ENCODE measurements around the gene ATP8A1. TPM values are rescaled to one million over a fixed set of nuclear protein-coding genes. Genes with fewer than 3 reads are reported as not detected.

The ATP8A1 gene
- total RNA-seq, 1 experiment from 2014 or later, result 0.06 TPM

DNA sequence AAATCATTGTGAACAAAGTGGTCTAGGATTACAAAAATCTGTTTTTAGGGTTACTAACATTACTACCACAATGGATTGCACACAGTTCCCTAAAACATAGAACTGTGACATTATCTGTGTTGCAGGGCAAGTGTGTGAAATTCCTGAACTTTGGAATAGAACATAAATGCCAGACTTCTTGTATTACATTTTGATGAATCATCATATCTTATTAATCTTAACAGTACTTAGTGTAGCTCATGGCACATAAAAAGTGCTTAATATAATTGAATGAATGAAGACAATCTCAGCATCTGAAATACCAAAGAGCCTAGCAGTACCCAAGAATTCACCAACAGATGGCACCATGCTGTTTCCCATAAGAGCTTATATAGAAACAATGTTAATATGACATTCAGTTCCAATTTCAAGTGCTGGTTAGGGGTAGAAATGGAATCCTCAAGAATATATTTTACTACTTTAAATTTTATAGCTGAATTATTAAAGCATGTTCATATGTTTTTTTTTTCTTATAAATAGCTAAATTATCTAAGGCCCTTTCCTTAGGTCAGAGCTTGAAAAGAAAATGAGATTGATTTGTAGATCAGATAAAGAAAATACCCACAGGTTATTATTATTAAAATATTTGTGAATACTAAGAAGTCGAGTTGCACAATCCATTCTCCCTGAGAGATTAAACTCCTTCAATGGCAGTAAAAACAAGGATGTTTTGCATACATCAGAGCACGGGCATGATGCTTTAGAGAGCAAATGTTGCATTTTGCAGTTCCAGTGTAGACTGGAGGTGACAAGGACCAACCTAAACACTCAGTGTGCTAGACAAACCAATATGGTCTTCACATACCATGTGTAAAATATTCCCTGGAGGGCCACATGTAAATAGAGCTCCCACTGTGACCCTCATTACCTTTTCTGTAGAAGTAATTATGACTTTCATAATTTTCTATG is 285.3 kb downstream of the ATP8A1 start:
- DNase-seq (ENCODE audit: low read depth), result no peak

DNA sequence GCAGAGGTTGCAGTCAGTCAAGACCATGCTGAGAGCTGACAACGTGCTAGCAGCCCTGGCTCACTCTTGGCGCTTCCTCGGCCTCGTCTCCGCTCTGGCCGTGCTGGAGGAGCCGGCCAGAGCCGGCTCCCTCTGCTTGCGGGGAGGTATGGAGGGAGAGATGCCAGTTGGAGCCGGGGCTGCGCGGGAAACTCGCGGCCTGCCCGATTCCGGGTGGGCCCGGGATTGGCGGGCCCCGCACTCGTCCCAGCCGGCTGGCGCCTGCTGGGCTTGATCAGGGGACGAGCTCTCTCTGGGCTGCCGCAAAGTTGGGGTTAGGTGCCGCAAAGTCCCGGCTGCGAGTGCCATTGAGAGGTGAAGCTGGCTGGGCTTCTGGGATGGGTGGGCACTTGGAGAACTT is 287.4 kb downstream of the ATP8A1 start:
- DNase-seq (ENCODE audit: low read depth), result no peak

DNA sequence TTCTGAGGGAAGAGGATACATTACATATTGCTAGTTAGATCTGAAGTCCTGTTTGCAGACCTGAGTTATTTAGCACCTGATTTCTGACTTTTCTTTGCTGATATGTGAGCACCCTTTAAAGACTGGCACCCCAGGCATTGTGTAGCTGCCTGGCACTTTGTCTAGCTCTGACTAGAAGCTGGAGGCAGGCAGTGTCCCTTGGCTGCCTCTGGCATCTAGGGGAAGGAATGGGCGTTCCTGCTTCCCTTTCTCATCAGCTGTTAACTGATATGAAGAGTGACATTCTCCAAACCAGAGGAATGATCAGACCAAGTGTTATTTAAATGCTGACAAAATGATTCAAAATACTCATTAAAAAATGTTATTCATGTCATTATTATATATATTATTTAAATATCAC is 289.9 kb downstream of the ATP8A1 start:
- no peak for DNase-seq (ENCODE audit: low read depth)

DNA sequence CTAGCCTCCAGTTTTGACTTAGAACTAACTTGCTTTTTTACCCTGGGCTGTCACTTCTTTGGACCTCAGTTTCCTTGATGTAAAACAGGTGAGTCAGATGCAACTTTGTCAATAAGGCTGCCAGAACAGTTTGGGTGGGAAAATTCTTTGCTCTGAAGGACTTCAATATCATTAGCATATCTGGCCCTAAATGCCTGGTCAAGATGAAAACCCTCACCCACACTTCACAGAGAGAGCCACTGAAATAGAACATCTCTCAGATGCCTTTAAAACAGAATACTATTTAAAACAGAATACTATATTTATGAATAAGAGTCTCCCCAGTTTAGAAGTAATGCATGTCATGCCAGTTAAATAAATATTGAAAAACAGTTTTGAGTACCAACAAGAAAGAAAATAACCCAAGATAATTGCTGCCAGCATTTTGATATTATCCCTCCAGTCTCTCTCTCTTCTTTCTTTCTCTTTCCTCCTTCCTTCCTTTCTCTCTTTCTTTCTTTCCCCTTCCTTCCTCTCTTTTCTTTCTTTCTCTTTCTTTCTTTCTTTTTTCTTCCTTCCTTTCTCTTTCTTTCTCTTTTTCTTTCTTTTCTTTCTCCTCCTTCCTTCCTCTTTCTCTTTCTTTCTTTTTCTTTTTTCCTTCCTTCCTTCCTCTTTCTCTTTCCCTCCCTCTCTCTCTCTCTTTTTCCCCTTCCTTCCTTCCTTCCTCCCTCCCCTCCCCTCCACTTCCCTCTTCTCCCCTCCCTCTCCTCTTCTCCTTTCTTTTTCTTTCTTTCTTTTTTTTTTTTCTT is 292.4 kb downstream of the ATP8A1 start:
- DNase-seq (ENCODE audit: low read depth), result no peak

DNA sequence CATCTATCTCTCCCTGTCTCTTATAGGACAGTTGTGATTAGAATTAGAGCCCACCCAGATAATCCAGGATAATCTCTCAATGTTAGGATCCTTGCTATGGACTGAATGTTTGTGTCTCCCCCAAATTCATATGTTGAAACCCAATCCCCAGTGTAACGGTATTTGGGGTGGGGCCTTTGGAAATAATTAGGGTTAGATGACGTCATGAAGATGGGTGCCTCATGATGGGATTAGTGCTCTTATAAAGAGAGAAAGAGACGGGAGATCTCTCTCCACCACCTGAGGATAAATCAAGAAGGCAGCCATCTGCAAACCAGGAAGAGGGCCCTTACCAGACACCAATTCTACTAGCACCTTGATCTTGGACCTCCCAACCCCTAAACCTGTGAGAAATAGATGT is 293.3 kb downstream of the ATP8A1 start:
- DNase-seq (ENCODE audit: low read depth), result no peak

DNA sequence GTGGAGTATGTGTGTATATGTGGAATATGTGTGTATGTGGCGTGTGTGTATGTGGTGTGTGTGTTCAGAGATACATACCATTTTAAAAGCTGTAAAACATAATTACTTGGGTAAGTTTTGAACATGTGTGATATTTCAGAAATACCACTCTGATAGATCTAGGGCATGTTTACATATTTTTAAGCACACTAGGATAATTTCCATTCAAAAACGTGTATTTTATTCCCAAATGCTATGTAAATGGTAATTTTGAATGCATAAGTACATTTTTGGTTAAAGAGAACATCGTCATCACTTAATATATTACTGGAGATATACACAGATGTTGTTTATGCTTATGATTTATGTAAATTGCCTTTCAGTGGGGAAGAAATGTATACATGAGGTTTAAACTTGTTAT is 294.3 kb downstream of the ATP8A1 start:
- no peak for DNase-seq (ENCODE audit: low read depth)

DNA sequence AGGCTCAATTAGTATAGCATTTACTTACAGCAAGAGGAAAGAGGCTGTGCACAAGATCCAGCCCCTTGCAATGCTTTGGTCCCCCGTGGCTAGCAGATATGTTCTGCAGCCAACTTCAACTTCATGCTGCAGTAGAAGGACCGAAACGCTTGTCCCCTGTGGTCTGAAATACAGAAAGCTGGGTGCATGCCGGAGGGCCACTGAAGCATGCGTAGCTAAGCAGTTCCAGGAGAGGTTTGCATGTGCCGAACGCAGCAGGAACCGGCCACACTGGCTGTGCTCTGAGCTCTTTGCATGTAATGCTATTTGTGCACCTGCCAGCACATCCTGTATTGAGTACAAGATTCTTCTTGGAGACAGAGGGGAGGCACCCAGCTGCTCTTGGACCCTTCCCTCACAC is 295.4 kb downstream of the ATP8A1 start:
- DNase-seq (ENCODE audit: low read depth), result no peak

DNA sequence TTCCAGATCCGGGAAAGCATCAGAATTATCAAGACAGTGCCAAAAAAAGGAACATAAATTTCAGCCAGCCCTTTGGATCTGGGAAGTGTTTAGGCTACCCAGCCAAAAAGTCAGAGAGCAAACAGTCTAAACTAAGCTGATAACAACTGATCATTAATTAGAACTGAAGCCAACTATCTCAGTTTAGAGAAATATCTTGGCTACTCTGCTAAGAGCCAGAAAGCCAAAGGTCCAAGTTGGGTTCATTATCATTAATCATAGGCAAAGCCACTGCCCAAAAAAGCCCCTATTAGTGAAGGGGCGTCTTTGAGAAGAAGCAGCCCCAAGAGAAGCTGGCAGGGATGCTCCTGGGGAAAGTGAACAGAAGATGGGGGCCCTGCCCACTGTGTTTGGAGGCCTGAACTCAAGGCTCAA is 296.6 kb downstream of the ATP8A1 start:
- no peak for DNase-seq (ENCODE audit: low read depth)

DNA sequence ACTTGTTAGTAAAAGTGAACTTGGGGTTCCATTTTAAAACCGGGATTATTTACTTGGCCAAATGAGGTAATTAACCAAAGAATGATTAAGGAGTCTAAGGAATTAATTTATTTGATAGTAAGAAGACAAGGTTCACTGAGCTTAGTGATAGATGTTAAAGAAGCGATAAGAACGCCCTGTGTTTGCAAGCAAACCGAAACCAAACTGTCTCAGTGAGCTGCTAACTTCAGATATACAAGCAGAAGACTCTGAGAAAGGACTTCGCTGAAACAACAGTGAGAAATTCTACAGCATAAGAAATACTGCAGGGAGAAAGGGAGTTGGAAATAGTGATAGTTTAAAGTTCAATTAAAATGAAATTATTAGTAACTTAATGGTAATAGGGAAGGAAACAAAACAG is 297.2 kb downstream of the ATP8A1 start:
- DNase-seq (ENCODE audit: low read depth), result no peak

Other genes starting within 250 kb of the ATP8A1 start
- gene GRXCR1, start 235.6 kb upstream of the ATP8A1 start, total RNA-seq (2014; rRNA removed), result not detected in 2 replicates

Data from LHCN-M2 (cell line).